ENCODE results near the gene PDIA4.

GRCh38 chr7:149067869-149068268 is 39.6 kb upstream of the PDIA4 start:
- TF ChIP-seq CTCF (IDR thresholded peaks at IDR 0.05; ENCODE audit: insufficient read depth, low read length, poor library complexity, severe bottlenecking) (no peak), EZH2phosphoT487 (conservative IDR thresholded peaks at IDR 0.05; ENCODE audit: low read length) (no peak)

All from SU-DHL-6 (cell line).